Right lobe of liver (tissue), 4 donors: ENCODE data around the gene C5orf34.

Source experiments
- CTCF ChIP-seq, 4 donors: fragments of 200-600 bp in 3 of 4; fragments of 450-650 bp in 1 of 4; IDR thresholded peaks; one replicate each; pipeline versions ENCODE4 v1.5.1 to v1.8.0; 2016 to 2022; ENCODE audit warnings: antibody characterized with exemption in 4 of 4, mild to moderate bottlenecking in 2 of 4
- POLR2A ChIP-seq: fragments of 450-650 bp; IDR thresholded peaks from one replicate; pipeline ENCODE4 v1.6.1; 2017; ENCODE audit warnings: antibody characterized with exemption, mild to moderate bottlenecking
- donor health status: DM: no; HTN: no; CAD: no.
- donor health status: DM: no; HTN: no; CAD: no.
- donor health status: DM: no; HTN: yes; CAD: no.

GRCh38 chr5:43461066-43461465 is 53.9 kb downstream of the C5orf34 start:
- no peak for TF ChIP-seq CTCF (IDR thresholded peaks at IDR 0.05)
- TF ChIP-seq POLR2A: no peak
